GM18502 (cell line): ENCODE results near the gene CEP70.
"Not testable (repeated sequence)": the region's sequence is repeated elsewhere in the genome, so short reads cannot be mapped to it uniquely, and the experiment has no call there.

ENCODE experiments used
- ATAC-seq: cut with Tn5 transposase; IDR thresholded peaks from one replicate; pipeline ENCODE4 v1.9.1; 2021; ENCODE audit warnings: mild to moderate bottlenecking; ENCODE audit not compliant: unreplicated experiment, poor library complexity

Gene CEP70

DNA sequence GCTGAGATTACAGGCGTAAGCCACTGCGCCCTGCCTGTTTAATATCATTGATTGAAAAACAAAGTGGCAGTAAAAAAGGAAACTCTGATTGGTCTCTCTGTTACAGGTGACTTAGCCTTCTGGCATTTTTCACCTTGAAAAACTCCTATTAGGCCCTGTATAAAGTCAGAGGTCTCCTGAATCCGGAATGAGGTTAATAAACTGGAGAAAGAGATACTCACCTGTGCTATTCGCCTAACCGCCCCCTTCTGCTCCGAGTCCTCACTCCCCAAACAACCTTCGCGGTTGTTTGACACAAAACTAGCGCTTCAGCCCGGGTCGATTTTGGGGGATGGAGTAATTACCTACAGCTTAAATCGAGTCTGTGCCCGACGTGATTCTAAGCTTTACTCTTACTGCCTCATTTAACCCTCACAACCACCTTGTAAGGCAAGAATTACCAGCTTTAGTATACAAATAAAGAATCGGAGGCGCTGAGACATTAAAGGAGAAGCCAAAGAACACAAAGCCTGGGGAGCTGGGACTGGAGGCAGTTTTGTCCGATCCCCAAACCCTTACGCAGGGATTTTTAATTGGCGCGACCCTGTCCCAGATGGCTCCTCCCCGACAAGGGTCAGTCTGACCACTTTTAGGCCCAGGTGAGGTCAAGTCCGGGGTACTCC lies 441 bp downstream of the CEP70 start:
- no peak for ATAC-seq

DNA sequence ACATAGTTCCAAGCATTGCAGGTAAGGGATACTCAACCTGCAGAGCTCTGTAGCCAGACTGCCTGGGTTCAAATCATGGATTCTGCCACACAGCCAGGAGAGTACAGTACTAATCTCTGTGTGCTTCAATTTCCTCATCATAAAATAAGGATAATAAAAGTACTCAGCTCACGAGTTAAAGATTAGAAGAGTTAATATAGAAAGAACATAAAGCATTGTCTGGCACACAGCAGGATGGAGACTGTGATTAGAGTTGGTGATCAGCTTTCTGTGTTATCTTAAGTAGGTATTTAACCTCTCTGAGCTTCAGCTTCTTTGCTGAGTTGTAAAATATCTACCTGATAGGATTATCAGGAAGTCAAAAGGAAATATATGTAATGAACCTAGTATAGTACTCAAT lies 2.7 kb downstream of the CEP70 start:
- ATAC-seq: no peak

GRCh38 chr3:138588445-138588844 lies 5.6 kb downstream of the CEP70 start:
- ATAC-seq: no peak

DNA sequence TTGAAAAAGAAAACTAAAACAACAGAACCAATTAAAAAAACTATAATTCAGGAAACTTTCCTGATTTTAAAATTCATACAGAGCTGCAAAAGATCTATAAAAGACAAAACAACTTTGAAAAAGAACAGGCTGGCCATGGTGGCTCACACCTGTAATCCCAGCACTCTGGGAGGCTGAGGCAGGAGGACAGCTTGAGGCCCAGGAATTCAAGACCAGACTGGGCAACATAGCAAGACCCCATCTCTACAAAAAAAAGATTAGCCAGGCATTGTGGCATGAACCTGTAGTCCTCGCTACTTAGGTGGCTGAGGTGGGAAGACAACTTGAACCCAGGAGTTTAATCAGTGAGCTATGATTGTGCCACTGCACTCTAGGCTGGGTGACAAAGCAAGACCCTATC lies 6.7 kb downstream of the CEP70 start:
- ATAC-seq: no peak

DNA sequence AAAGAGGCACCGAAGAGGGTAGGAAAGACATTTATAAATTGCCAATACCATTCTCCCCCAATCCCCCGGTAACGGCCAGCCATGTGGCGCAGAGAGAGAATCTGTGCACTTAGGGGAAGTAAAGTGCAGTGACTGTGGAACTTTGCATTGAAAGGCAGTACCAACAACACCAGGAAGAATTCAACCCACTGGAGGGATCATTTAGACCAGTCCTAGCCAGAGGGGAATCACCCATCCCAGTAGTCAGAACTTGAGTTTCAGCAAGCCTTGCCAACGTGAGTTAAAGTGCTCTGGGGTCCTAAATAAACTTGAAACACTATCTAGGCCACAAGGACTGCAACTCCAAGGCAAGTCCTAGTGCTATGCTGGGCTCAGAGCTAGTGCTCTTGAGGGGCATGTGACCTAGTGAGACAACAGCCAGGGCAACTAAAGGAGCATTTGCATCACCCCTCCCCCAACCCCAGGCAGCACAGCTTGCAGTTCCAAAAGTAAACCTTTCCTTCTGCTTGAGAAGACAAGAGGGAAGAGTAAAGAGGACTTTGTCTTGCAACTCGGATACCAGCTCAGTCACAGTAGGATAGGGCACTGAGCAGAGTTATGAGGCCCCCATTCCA lies 15.0 kb downstream of the CEP70 start:
- peak; percentile 43 for ATAC-seq

GRCh38 chr3:138578141-138578540 lies 15.9 kb downstream of the CEP70 start:
- ATAC-seq: peak; percentile 89

- no peak for ATAC-seq
Measured at GRCh38 chr3:138573138-138573537, 20.9 kb downstream of the CEP70 start.

GRCh38 chr3:138569624-138570023 lies 24.4 kb downstream of the CEP70 start:
- ATAC-seq: not testable (repeated sequence)

- ATAC-seq: no peak
Measured at GRCh38 chr3:138569090-138569489, 25.0 kb downstream of the CEP70 start.

DNA sequence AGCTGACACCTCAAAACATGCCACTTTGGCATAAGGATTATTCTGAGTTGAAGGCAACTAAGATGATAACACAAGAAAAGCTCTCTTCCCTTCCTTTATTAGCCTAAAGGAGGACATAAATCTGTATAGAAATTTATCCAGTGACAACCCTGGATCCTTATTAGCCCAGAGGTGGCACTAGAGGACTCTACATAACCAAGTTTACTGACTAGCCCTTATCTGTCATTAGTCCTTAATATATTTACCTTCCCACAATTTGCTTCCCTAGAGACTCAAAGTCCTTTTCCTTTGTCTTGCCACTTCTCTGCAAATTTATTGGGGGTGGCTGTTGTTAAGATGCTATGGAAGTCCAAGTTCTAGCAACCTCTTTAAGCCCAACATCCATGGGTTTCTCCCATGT lies 26.7 kb downstream of the CEP70 start:
- no peak for ATAC-seq

- not testable (repeated sequence) for ATAC-seq
Measured at GRCh38 chr3:138566293-138566692, 27.8 kb downstream of the CEP70 start.

DNA sequence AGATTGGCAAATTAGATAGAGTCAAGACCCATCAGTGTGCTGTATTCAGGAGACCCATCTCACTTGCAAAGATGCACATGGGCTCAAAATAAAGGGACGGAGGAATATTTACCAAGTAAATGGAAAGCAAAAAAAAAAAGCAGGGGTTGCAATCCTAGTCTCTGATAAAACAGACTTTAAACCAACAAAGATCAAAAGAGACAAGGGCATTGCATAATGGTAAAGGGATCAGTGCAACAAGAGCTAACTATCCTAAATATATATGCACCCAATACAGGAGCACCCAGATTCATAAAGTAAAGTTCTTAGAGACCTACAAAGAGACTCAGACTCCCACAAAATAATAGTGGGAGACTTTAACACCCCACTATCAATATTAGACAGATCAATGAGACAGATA lies 31.2 kb downstream of the CEP70 start:
- not testable (repeated sequence) for ATAC-seq

- ATAC-seq: no peak
Measured at GRCh38 chr3:138560501-138560900, 33.6 kb downstream of the CEP70 start.

GRCh38 chr3:138559134-138559533 lies 34.9 kb downstream of the CEP70 start:
- ATAC-seq: no peak

DNA sequence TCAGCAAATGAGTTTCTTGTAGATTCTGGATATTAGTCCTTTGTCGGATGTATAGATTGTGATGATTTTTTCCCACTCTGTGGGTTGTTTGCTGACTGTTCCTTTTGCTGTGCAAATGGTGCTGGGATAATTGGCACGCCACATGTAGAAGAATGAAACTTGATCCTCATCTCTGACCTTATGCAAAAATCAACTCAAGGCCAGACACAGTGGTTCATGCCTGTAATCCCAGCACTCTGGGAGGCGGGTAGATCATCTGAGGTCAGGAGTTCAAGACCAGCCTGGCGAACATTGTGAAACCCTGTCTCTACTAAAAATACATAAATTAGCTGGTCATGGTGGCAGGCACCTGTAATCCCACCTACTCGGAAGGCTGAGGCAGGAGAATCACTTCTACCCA lies 39.3 kb downstream of the CEP70 start:
- ATAC-seq: not testable (repeated sequence)

GRCh38 chr3:138550958-138551357 lies 43.1 kb downstream of the CEP70 start:
- not testable (repeated sequence) for ATAC-seq

DNA sequence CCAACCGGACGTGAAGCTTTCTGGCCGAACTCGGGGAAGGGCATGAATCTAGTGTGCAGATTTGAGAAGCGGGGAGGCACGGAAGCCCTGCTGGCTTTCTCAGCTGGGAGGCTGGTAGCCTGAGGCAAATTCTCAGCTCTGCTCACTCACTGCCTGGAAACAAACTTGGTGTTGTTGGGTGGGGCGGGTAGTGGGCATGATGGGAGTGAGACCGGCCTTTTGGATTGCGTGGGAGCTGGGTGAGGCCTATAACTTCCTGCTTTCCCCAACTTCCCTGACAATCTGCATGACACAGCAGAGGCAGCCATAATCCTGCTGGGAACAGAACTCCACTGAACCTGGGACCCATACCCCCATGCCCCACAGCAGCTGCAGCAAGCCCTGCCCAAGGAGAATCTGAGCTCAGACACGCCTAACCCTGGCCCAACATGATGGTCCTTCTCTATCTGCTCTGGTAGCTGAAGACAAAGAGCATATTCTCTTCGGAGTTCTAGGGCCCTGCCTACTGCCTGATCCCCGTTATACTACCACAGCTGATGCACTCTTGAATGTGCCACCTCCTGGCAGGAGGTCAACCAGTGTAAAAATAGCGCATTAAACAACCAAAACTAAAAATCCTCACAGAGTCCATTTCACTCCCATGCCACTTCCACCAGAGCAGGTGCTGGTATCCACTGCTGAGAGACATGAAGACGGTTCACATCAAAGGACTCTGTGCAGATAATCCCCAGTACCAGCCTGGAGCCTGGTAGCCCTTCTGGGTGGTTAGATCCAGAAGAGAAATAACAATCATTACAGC lies 44.7 kb downstream of the CEP70 start:
- no peak for ATAC-seq

GRCh38 chr3:138547342-138547975 lies 46.6 kb downstream of the CEP70 start:
- no peak for ATAC-seq

DNA sequence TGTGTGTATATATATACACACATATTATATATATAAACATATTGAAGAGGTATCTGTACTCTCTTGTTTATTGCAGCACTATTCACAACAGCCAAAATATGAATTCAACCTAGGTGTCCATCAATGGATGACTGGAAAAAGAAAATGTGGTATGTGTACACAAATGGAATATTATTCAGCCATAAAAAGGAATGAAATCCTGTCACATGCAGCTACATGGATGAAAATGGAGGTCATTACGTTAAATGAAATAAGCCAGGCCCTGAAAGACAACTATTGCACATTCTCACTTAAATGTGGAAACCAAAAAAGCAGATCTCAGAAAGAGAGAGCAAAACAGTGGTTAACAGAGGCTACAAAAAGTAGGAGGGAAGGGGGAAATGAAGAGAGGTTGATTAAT lies 49.5 kb downstream of the CEP70 start:
- no peak for ATAC-seq

DNA sequence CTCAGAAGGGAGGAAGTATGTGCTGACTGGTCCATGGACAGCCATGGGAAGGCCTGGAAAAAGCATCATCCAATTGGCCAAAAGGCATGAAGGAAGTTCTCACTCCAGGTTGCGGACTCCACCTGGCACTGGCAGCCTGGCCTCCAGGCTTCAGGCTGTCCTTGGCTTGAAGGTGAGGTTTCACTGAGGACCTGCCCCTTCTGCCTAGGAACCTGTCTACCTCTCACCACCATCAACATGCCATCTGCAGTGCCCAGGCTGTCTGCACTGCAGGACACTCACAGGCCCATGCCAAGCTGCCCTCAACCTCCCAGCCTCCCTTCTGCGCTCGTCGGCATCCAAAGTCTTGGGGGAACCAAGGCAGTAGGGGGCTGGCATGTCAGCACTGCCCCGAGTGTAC lies 51.1 kb downstream of the CEP70 start:
- ATAC-seq: no peak

DNA sequence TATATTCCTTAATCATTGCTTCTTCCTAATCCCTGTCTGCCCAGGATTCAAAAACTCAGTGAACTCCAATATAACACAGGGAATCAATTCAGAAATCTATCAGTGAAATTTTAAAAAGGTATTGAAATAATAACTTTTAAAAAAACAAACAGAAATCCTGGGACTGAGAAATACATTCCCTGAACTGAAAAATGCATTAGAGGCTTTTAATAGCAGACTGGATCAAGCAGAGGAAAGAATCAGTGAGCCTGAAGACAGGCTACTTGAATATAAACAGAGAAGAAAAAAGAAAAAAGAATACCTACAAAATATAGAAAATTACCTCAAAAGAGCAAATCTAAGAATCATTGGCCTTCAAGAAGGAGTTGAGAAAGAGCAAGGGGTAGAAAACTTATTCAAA lies 54.7 kb downstream of the CEP70 start:
- no peak for ATAC-seq
